Muscle layer of duodenum (tissue), 2 donors: ENCODE measurements around the gene MYO1E.

Experiments
- H3K27ac ChIP-seq: one replicate; pipeline ENCODE4 v1.7.0; 2013; ENCODE audit warnings: mild to moderate bottlenecking, low read length
- H3K27me3 ChIP-seq: one replicate; pipeline ENCODE4 v1.7.0; 2013; ENCODE audit warnings: low read depth, mild to moderate bottlenecking, control low read depth, low read length
- H3K36me3 ChIP-seq, 2 donors: one replicate each; pipeline ENCODE4 v1.7.0; 2013; ENCODE audit warnings: low read length in 2 of 2, control low read depth in 1 of 2, mild to moderate bottlenecking in 1 of 2; ENCODE audit not compliant: insufficient read depth in 2 of 2, control insufficient read depth in 1 of 2
- H3K4me1 ChIP-seq, 2 donors: one replicate each; pipeline ENCODE4 v1.7.0; 2013; ENCODE audit warnings: low read length in 2 of 2, mild to moderate bottlenecking in 2 of 2, control low read depth in 1 of 2, moderate library complexity in 1 of 2; ENCODE audit not compliant: insufficient read depth in 2 of 2, control insufficient read depth in 1 of 2
- H3K4me3 ChIP-seq, 2 donors: one replicate each; pipeline ENCODE4 v1.7.0; 2013; ENCODE audit warnings: low read length in 2 of 2, low read depth in 1 of 2, mild to moderate bottlenecking in 1 of 2
- H3K9me3 ChIP-seq, 2 donors: one replicate each; pipeline ENCODE4 v1.7.0; 2013; ENCODE audit warnings: low read length in 2 of 2, control low read depth in 1 of 2, mild to moderate bottlenecking in 1 of 2; ENCODE audit not compliant: control insufficient read depth in 1 of 2
- donor health status: healthy.

MYO1E gene

GRCh38 chr15:59330649-59331048, 42.0 kb downstream of the MYO1E start:
- Histone ChIP-seq H3K27me3 (no peaks in the 10 kb centered on the region), H3K36me3 (no peaks in the 10 kb centered on the region), H3K27ac (no peak overlapping the region), H3K9me3 (no peaks in the 10 kb centered on the region), H3K4me3 (no peak overlapping the region), H3K4me1 (peaks cover 0 to 13% of the 10 kb centered on the region in 2 donors)

- Histone ChIP-seq H3K36me3 (no peaks in the 10 kb centered on the region), H3K27ac (no peak overlapping the region), H3K4me1 (peaks cover 0 to 13% of the 10 kb centered on the region in 2 donors), H3K4me3 (no peak overlapping the region), H3K27me3 (no peaks in the 10 kb centered on the region), H3K9me3 (no peaks in the 10 kb centered on the region)
Measured at GRCh38 chr15:59329570-59330350, 42.9 kb downstream of the MYO1E start.

GRCh38 chr15:59329091-59329490, 43.6 kb downstream of the MYO1E start:
- Histone ChIP-seq H3K27me3 (no peaks in the 10 kb centered on the region), H3K4me1 (peaks cover 0 to 13% of the 10 kb centered on the region in 2 donors), H3K36me3 (no peaks in the 10 kb centered on the region), H3K4me3 (no peak overlapping the region), H3K9me3 (no peaks in the 10 kb centered on the region), H3K27ac (no peak overlapping the region)

- Histone ChIP-seq H3K4me3 (no peak overlapping the region), H3K27ac (no peak overlapping the region), H3K9me3 (no peaks in the 10 kb centered on the region), H3K4me1 (peaks cover 0 to 13% of the 10 kb centered on the region in 2 donors), H3K36me3 (no peaks in the 10 kb centered on the region), H3K27me3 (no peaks in the 10 kb centered on the region)
Measured at GRCh38 chr15:59327942-59328341, 44.7 kb downstream of the MYO1E start.

- Histone ChIP-seq H3K36me3 (no peaks in the 10 kb centered on the region), H3K4me3 (no peak overlapping the region), H3K27ac (no peak overlapping the region), H3K9me3 (no peaks in the 10 kb centered on the region), H3K27me3 (no peaks in the 10 kb centered on the region), H3K4me1 (peaks cover 0 to 16% of the 10 kb centered on the region in 2 donors)
Measured at GRCh38 chr15:59326856-59327255, 45.8 kb downstream of the MYO1E start.

- H3K4me1 ChIP-seq: peaks cover 0 to 3% of the 10 kb centered on the region in 2 donors
- H3K9me3 ChIP-seq: no peaks in the 10 kb centered on the region
- H3K4me3 ChIP-seq: no peak overlapping the region
- no peaks in the 10 kb centered on the region for H3K27me3 ChIP-seq
- H3K27ac ChIP-seq: no peak overlapping the region
- H3K36me3 ChIP-seq: no peaks in the 10 kb centered on the region
Measured at GRCh38 chr15:59322056-59322759, 50.5 kb downstream of the MYO1E start.

- H3K4me1 ChIP-seq: peaks cover 0 to 8% of the 10 kb centered on the region in 2 donors
- H3K36me3 ChIP-seq: no peaks in the 10 kb centered on the region
Measured at GRCh38 chr15:59321000-59321689, 51.5 kb downstream of the MYO1E start.

GRCh38 chr15:59317211-59317610, 55.5 kb downstream of the MYO1E start:
- H3K4me3 ChIP-seq: no peak overlapping the region
- H3K27ac ChIP-seq: no peak overlapping the region
- H3K9me3 ChIP-seq: no peaks in the 10 kb centered on the region
- H3K27me3 ChIP-seq: no peaks in the 10 kb centered on the region
- peaks cover 5 to 32% of the 10 kb centered on the region in 2 donors for H3K4me1 ChIP-seq
- no peaks in the 10 kb centered on the region for H3K36me3 ChIP-seq

More at GRCh38 chr15:59321000-59321689, 51.5 kb downstream of the MYO1E start:
- H3K4me3 ChIP-seq: no peak overlapping the region
- H3K27me3 ChIP-seq: no peaks in the 10 kb centered on the region
- no peak overlapping the region for H3K27ac ChIP-seq
- H3K9me3 ChIP-seq: no peaks in the 10 kb centered on the region

GRCh38 chr15:59315914-59316451, 56.7 kb downstream of the MYO1E start:
- H3K36me3 ChIP-seq: no peaks in the 10 kb centered on the region
- H3K4me1 ChIP-seq: peaks cover 5 to 32% of the 10 kb centered on the region in 2 donors
- H3K4me3 ChIP-seq: no peak overlapping the region
- H3K9me3 ChIP-seq: no peaks in the 10 kb centered on the region
- H3K27me3 ChIP-seq: no peaks in the 10 kb centered on the region
- no peak overlapping the region for H3K27ac ChIP-seq

GRCh38 chr15:59313641-59314332, 58.9 kb downstream of the MYO1E start:
- Histone ChIP-seq H3K4me3 (no peak overlapping the region), H3K9me3 (no peaks in the 10 kb centered on the region), H3K27me3 (no peaks in the 10 kb centered on the region), H3K36me3 (no peaks in the 10 kb centered on the region), H3K27ac (peak overlapping the region; percentile 25), H3K4me1 (peaks cover 5 to 32% of the 10 kb centered on the region in 2 donors)
